GM12878 (cell line): ENCODE results near the gene UNC119B. TPM values are rescaled to one million over a fixed set of nuclear protein-coding genes. Genes with fewer than 3 reads are reported as not detected.

Experiments used
- polyA plus RNA-seq, 11 experiments: library from polyadenylated mRNA; depleted of rRNA in 4 of 11; unstranded in 6 of 11; stranded (reverse) in 5 of 11; fragments of >200 nt; fragmentation: Nextera tagmentation in 4 of 11; fragmentation: Illumina TruSeq in 1 of 11; extraction: Ambion mirVana in 4 of 11; extraction: Trizol in 1 of 11; gene quantifications; 1 replicate in 1 of 11; 2 replicates in 10 of 11; pipeline versions ENCODE4 v1.2.1 to v1.2.3, GENCODE V29; 2011 to 2016; ENCODE audit warnings: inconsistent platforms in 2 of 11, missing spikeins in 2 of 11, low read depth in 1 of 11
- total RNA-seq, 4 experiments: library from RNA; depleted of rRNA in 3 of 4; stranded (reverse); fragments of >200 nt in 3 of 4; fragmentation: Illumina TruSeq in 1 of 4; extraction: Trizol in 1 of 4; gene quantifications; 2 replicates each; pipeline versions ENCODE4 v1.2.1 to v1.2.3, GENCODE V29; 2013 to 2021

The UNC119B gene
- total and polyA plus RNA-seq, 10 of the 15 experiments (the other 5 are each of a cell fraction or from before 2014, with no cell fraction given): 4.3 to 31.5 (median 10.5) TPM

Other genes starting within 250 kb of the UNC119B start
Only the 7 nearest of the 9 such genes appear.
- 43.2 and 47.8 TPM in 2 replicates for gene COQ5, start 181.3 kb upstream of the UNC119B start, total RNA-seq (2014; rRNA removed)
- 35.6 and 38.6 TPM in 2 replicates for gene COQ5, start 181.3 kb upstream of the UNC119B start, total RNA-seq (2014; rRNA removed; fragmentation: Illumina TruSeq; extraction: Trizol)
- 30.0 and 32.1 TPM in 2 replicates for gene COQ5, start 181.3 kb upstream of the UNC119B start, total RNA-seq (2021)
- gene COQ5, start 181.3 kb upstream of the UNC119B start, polyA plus RNA-seq (2011; rRNA removed): 50.2 and 66.1 TPM in 2 replicates
- gene COQ5, start 181.3 kb upstream of the UNC119B start, polyA plus RNA-seq (2014; fragmentation: Illumina TruSeq; extraction: Trizol): 38.0 and 38.1 TPM in 2 replicates
- gene COQ5, start 181.3 kb upstream of the UNC119B start, polyA plus RNA-seq (2014; fragmentation: Nextera tagmentation; extraction: Ambion mirVana): 10 to 100 TPM; 24.8 to 32.8 TPM
- gene COQ5, start 181.3 kb upstream of the UNC119B start, polyA plus RNA-seq (2014; rRNA removed): 30.4 and 37.6 TPM in 2 replicates
- gene COQ5, start 181.3 kb upstream of the UNC119B start, polyA plus RNA-seq (2016; fragmentation: Nextera tagmentation; extraction: Ambion mirVana): 10 to 100 TPM; 66.1 to 69.3 TPM
- 39.6 and 48.2 TPM in 2 replicates for gene RNF10, start 176.1 kb upstream of the UNC119B start, total RNA-seq (2014; rRNA removed)
- 43.9 and 52.5 TPM in 2 replicates for gene RNF10, start 176.1 kb upstream of the UNC119B start, total RNA-seq (2014; rRNA removed; fragmentation: Illumina TruSeq; extraction: Trizol)
- gene RNF10, start 176.1 kb upstream of the UNC119B start, total RNA-seq (2021): 118 and 127 TPM in 2 replicates
- gene RNF10, start 176.1 kb upstream of the UNC119B start, polyA plus RNA-seq (2011; rRNA removed): 64.4 and 70.8 TPM in 2 replicates
- 91.2 and 98.5 TPM in 2 replicates for gene RNF10, start 176.1 kb upstream of the UNC119B start, polyA plus RNA-seq (2014; fragmentation: Illumina TruSeq; extraction: Trizol)
- gene RNF10, start 176.1 kb upstream of the UNC119B start, polyA plus RNA-seq (2014; fragmentation: Nextera tagmentation; extraction: Ambion mirVana): 10 to 100 TPM; 55.3 to 58.3 TPM
- 56.5 and 57.1 TPM in 2 replicates for gene RNF10, start 176.1 kb upstream of the UNC119B start, polyA plus RNA-seq (2014; rRNA removed)
- 100 to 1,000 TPM; 109 to 116 TPM for gene RNF10, start 176.1 kb upstream of the UNC119B start, polyA plus RNA-seq (2016; fragmentation: Nextera tagmentation; extraction: Ambion mirVana)
- 64.6 and 73.9 TPM in 2 replicates for gene POP5, start 129.1 kb upstream of the UNC119B start, total RNA-seq (2014; rRNA removed)
- 50.3 and 51.0 TPM in 2 replicates for gene POP5, start 129.1 kb upstream of the UNC119B start, total RNA-seq (2014; rRNA removed; fragmentation: Illumina TruSeq; extraction: Trizol)
- 52.8 and 59.2 TPM in 2 replicates for gene POP5, start 129.1 kb upstream of the UNC119B start, total RNA-seq (2021)
- 75.2 and 85.6 TPM in 2 replicates for gene POP5, start 129.1 kb upstream of the UNC119B start, polyA plus RNA-seq (2011; rRNA removed)
- gene POP5, start 129.1 kb upstream of the UNC119B start, polyA plus RNA-seq (2014; fragmentation: Illumina TruSeq; extraction: Trizol): 39.7 and 50.9 TPM in 2 replicates
- 100 to 1,000 TPM; 217 to 234 TPM for gene POP5, start 129.1 kb upstream of the UNC119B start, polyA plus RNA-seq (2014; fragmentation: Nextera tagmentation; extraction: Ambion mirVana)
- 69.0 and 81.8 TPM in 2 replicates for gene POP5, start 129.1 kb upstream of the UNC119B start, polyA plus RNA-seq (2014; rRNA removed)
- 100 to 1,000 TPM; 138 to 148 TPM for gene POP5, start 129.1 kb upstream of the UNC119B start, polyA plus RNA-seq (2016; fragmentation: Nextera tagmentation; extraction: Ambion mirVana)
- 0.56 and 1.1 TPM in 2 replicates for gene CABP1, start 69.8 kb upstream of the UNC119B start, total RNA-seq (2014; rRNA removed)
- gene CABP1, start 69.8 kb upstream of the UNC119B start, total RNA-seq (2014; rRNA removed; fragmentation: Illumina TruSeq; extraction: Trizol): 0.72 and 0.88 TPM in 2 replicates
- gene CABP1, start 69.8 kb upstream of the UNC119B start, total RNA-seq (2021): 2.3 and 2.4 TPM in 2 replicates
- 2.2 and 2.3 TPM in 2 replicates for gene CABP1, start 69.8 kb upstream of the UNC119B start, polyA plus RNA-seq (2011; rRNA removed)
- 0.84 and 1.1 TPM in 2 replicates for gene CABP1, start 69.8 kb upstream of the UNC119B start, polyA plus RNA-seq (2014; fragmentation: Illumina TruSeq; extraction: Trizol)
- gene CABP1, start 69.8 kb upstream of the UNC119B start, polyA plus RNA-seq (2014; fragmentation: Nextera tagmentation; extraction: Ambion mirVana): not detected
- 0.88 and 0.93 TPM in 2 replicates for gene CABP1, start 69.8 kb upstream of the UNC119B start, polyA plus RNA-seq (2014; rRNA removed)
- gene CABP1, start 69.8 kb upstream of the UNC119B start, polyA plus RNA-seq (2016; fragmentation: Nextera tagmentation; extraction: Ambion mirVana): under 1 TPM; 0.16 to 0.23 TPM
- gene MLEC, start 23.3 kb upstream of the UNC119B start, total RNA-seq (2014; rRNA removed): 76.4 and 84.6 TPM in 2 replicates
- 95.2 and 99.8 TPM in 2 replicates for gene MLEC, start 23.3 kb upstream of the UNC119B start, total RNA-seq (2014; rRNA removed; fragmentation: Illumina TruSeq; extraction: Trizol)
- gene MLEC, start 23.3 kb upstream of the UNC119B start, total RNA-seq (2021): 131 and 140 TPM in 2 replicates
- gene MLEC, start 23.3 kb upstream of the UNC119B start, polyA plus RNA-seq (2011; rRNA removed): 149 and 154 TPM in 2 replicates
- gene MLEC, start 23.3 kb upstream of the UNC119B start, polyA plus RNA-seq (2014; fragmentation: Illumina TruSeq; extraction: Trizol): 107 and 152 TPM in 2 replicates
- gene MLEC, start 23.3 kb upstream of the UNC119B start, polyA plus RNA-seq (2014; fragmentation: Nextera tagmentation; extraction: Ambion mirVana): 10 to 100 TPM; 26.7 to 28.2 TPM
- 61.4 and 64.4 TPM in 2 replicates for gene MLEC, start 23.3 kb upstream of the UNC119B start, polyA plus RNA-seq (2014; rRNA removed)
- gene MLEC, start 23.3 kb upstream of the UNC119B start, polyA plus RNA-seq (2016; fragmentation: Nextera tagmentation; extraction: Ambion mirVana): 100 to 1,000 TPM; 158 to 172 TPM
- gene ACADS, start 15.4 kb downstream of the UNC119B start, total RNA-seq (2014; rRNA removed): 17.1 and 18.1 TPM in 2 replicates
- gene ACADS, start 15.4 kb downstream of the UNC119B start, total RNA-seq (2014; rRNA removed; fragmentation: Illumina TruSeq; extraction: Trizol): 4.1 and 5.0 TPM in 2 replicates
- 14.7 and 15.4 TPM in 2 replicates for gene ACADS, start 15.4 kb downstream of the UNC119B start, total RNA-seq (2021)
- gene ACADS, start 15.4 kb downstream of the UNC119B start, polyA plus RNA-seq (2011; rRNA removed): 2.6 and 5.0 TPM in 2 replicates
- 0.40 and 2.4 TPM in 2 replicates for gene ACADS, start 15.4 kb downstream of the UNC119B start, polyA plus RNA-seq (2014; fragmentation: Illumina TruSeq; extraction: Trizol)
- gene ACADS, start 15.4 kb downstream of the UNC119B start, polyA plus RNA-seq (2014; fragmentation: Nextera tagmentation; extraction: Ambion mirVana): under 1 TPM; 0.05 to 0.38 TPM
- gene ACADS, start 15.4 kb downstream of the UNC119B start, polyA plus RNA-seq (2014; rRNA removed): 15.3 and 16.0 TPM in 2 replicates
- 10 to 100 TPM; 16.5 to 18.1 TPM for gene ACADS, start 15.4 kb downstream of the UNC119B start, polyA plus RNA-seq (2016; fragmentation: Nextera tagmentation; extraction: Ambion mirVana)
- gene SPPL3, start 193.9 kb downstream of the UNC119B start, total RNA-seq (2014; rRNA removed): 6.8 and 6.9 TPM in 2 replicates
- gene SPPL3, start 193.9 kb downstream of the UNC119B start, total RNA-seq (2014; rRNA removed; fragmentation: Illumina TruSeq; extraction: Trizol): 8.3 and 10.1 TPM in 2 replicates
- gene SPPL3, start 193.9 kb downstream of the UNC119B start, total RNA-seq (2021): 33.0 and 38.2 TPM in 2 replicates
- gene SPPL3, start 193.9 kb downstream of the UNC119B start, polyA plus RNA-seq (2011; rRNA removed): 20.3 and 20.4 TPM in 2 replicates
- 45.5 and 48.7 TPM in 2 replicates for gene SPPL3, start 193.9 kb downstream of the UNC119B start, polyA plus RNA-seq (2014; fragmentation: Illumina TruSeq; extraction: Trizol)
- gene SPPL3, start 193.9 kb downstream of the UNC119B start, polyA plus RNA-seq (2014; fragmentation: Nextera tagmentation; extraction: Ambion mirVana): 1 to 10 TPM; 5.7 to 8.3 TPM
- 11.7 and 15.2 TPM in 2 replicates for gene SPPL3, start 193.9 kb downstream of the UNC119B start, polyA plus RNA-seq (2014; rRNA removed)
- gene SPPL3, start 193.9 kb downstream of the UNC119B start, polyA plus RNA-seq (2016; fragmentation: Nextera tagmentation; extraction: Ambion mirVana): 10 to 100 TPM in 1 of 2 experiments, 1 to 10 TPM in 1; 4.3 to 18.3 TPM